Neural progenitor cell (in vitro differentiated cells): ENCODE measurements around the gene GAPT. TPM values are rescaled to one million over a fixed set of nuclear protein-coding genes. Genes with fewer than 3 reads are reported as not detected.

Source experiments
- DNase-seq: peaks from one replicate; pipeline ENCODE4 v3.0.0-alpha.2; 2016; ENCODE audit warnings: low spot score
- H2AFZ ChIP-seq: fragments of 200-600 bp; sonication (generic); replicated peaks from 2 replicates; pipeline ENCODE4 v1.6.1; 2016; ENCODE audit warnings: antibody characterized with exemption
- H3F3A ChIP-seq: fragments of 200-600 bp; sonication (generic); 2 replicates; pipeline ENCODE4 v1.6.1; 2016; ENCODE audit warnings: antibody characterized with exemption, low read depth
- H3K27ac ChIP-seq: fragments of 200-600 bp; sonication (generic); 2 replicates; pipeline ENCODE4 v1.5.1; 2016; ENCODE audit warnings: mild to moderate bottlenecking
- H3K27me3 ChIP-seq: fragments of 200-600 bp; sonication (generic); 2 replicates; pipeline ENCODE4 v1.6.1; 2016; ENCODE audit warnings: mild to moderate bottlenecking, moderate library complexity
- H3K36me3 ChIP-seq: fragments of 200-600 bp; sonication (generic); 2 replicates; pipeline ENCODE4 v1.5.1; 2016
- H3K4me1 ChIP-seq: fragments of 200-600 bp; sonication (generic); 2 replicates; pipeline ENCODE4 v1.6.1; 2016; ENCODE audit warnings: mixed run types
- H3K4me2 ChIP-seq: fragments of 200-600 bp; sonication (generic); 2 replicates; pipeline ENCODE4 v1.6.1; 2016
- H3K4me3 ChIP-seq: fragments of 200-600 bp; sonication (generic); 2 replicates; pipeline ENCODE4 v1.5.1; 2016
- H3K79me2 ChIP-seq: fragments of 200-600 bp; sonication (generic); 2 replicates; pipeline ENCODE4 v1.6.1; 2016; ENCODE audit warnings: low read depth
- H3K9ac ChIP-seq: fragments of 200-600 bp; sonication (generic); 2 replicates; pipeline ENCODE4 v1.6.1; 2016
- H3K9me3 ChIP-seq: fragments of 200-600 bp; sonication (generic); 2 replicates; pipeline ENCODE4 v1.5.1; 2016; ENCODE audit warnings: low read depth
- H4K20me1 ChIP-seq: fragments of 200-600 bp; sonication (generic); 2 replicates; pipeline ENCODE4 v1.6.1; 2016; ENCODE audit warnings: low read depth
- H3K27ac Mint-ChIP-seq: 3 replicates; pipeline ENCODE4 v1.8.0; 2021; ENCODE audit warnings: mixed read lengths
- H3K27me3 Mint-ChIP-seq: 2 replicates; pipeline ENCODE4 v1.8.0; 2022; ENCODE audit warnings: low read depth, mild to moderate bottlenecking, inconsistent platforms, moderate library complexity, mixed read lengths; ENCODE audit not compliant: insufficient read depth
- H3K36me3 Mint-ChIP-seq: 3 replicates; pipeline ENCODE4 v1.8.0; 2021; ENCODE audit warnings: mixed read lengths
- H3K4me1 Mint-ChIP-seq: 3 replicates; pipeline ENCODE4 v1.8.0; 2021; ENCODE audit warnings: mixed read lengths
- H3K4me3 Mint-ChIP-seq: 3 replicates; pipeline ENCODE4 v1.8.0; 2021; ENCODE audit warnings: mild to moderate bottlenecking, moderate library complexity, mixed read lengths
- H3K9me3 Mint-ChIP-seq: 3 replicates; pipeline ENCODE4 v1.8.0; 2020; ENCODE audit warnings: mixed read lengths
- CTCF ChIP-seq: fragments of 200-600 bp; sonication (generic); IDR thresholded peaks from 2 replicates; pipeline ENCODE4 v1.5.1; 2017; ENCODE audit warnings: antibody characterized with exemption, mild to moderate bottlenecking
- EZH2 ChIP-seq: fragments of 200-600 bp; sonication (generic); IDR thresholded peaks from 2 replicates; pipeline ENCODE4 v1.6.1; 2017; ENCODE audit warnings: antibody characterized with exemption, mild to moderate bottlenecking, moderate library complexity
- EZH2phosphoT487 ChIP-seq: fragments of 200-600 bp; sonication (generic); IDR thresholded peaks from 2 replicates; pipeline ENCODE4 v1.6.1; 2017; ENCODE audit warnings: antibody characterized with exemption
- total RNA-seq: library from RNA; depleted of rRNA; stranded (reverse); fragments of >200 nt; gene quantifications from 2 replicates; pipeline ENCODE4 v1.2.3, GENCODE V29; 2015; ENCODE audit warnings: low replicate concordance

The GAPT gene
- total RNA-seq, 1 donor from 2014 or later = not detected

DNA sequence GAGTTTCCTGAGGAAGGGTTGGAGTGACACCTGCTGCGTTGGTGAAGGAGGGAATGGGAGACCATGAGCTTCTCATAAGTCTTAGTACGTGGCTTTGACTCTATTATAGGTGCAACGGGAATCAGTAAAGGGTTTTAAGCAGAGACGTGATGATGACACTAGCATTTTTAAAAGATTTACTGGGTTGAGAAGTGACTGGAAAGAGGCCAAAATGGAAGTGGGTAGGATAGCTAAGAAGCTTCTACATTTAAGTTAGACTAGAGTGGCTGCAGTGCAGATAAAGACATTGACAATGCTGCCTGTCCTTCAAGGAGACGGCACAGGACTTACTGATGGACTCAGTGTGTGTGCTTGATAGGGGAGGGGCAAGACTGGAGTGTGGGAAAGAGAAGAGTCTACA lies 6.2 kb downstream of the GAPT start:
- Mint-ChIP-seq H3K36me3 (no peaks in the 10 kb centered on the region), H3K4me1 (no peaks in the 10 kb centered on the region), H3K27me3 (no peaks in the 10 kb centered on the region), H3K4me3 (no peak overlapping the region), H3K27ac (no peak overlapping the region), H3K9me3 (no peaks in the 10 kb centered on the region)
- H3K4me3 ChIP-seq = no peak overlapping the region
- H3K9ac ChIP-seq = no peak overlapping the region
- H3K27ac ChIP-seq = no peak overlapping the region
- H3K4me2 ChIP-seq = no peak overlapping the region
- DNase-seq = no peak
- no peaks in the 10 kb centered on the region for H3K9me3 ChIP-seq
- no peaks in the 10 kb centered on the region for H3K4me1 ChIP-seq
- no peak overlapping the region for H2AFZ ChIP-seq
- H3K79me2 ChIP-seq = no peaks in the 10 kb centered on the region
- H4K20me1 ChIP-seq = no peaks in the 10 kb centered on the region
- H3F3A ChIP-seq = no peaks in the 10 kb centered on the region
- H3K36me3 ChIP-seq = no peaks in the 10 kb centered on the region
- no peaks in the 10 kb centered on the region for H3K27me3 ChIP-seq
- TF ChIP-seq CTCF (no peak), EZH2 (no peak), EZH2phosphoT487 (no peak)

- no peak overlapping the region for H3K4me3 Mint-ChIP-seq
- H3K36me3 Mint-ChIP-seq = no peaks in the 10 kb centered on the region
- no peak for DNase-seq
- Histone ChIP-seq H4K20me1 (no peaks in the 10 kb centered on the region), H3K36me3 (no peaks in the 10 kb centered on the region), H2AFZ (no peak overlapping the region), H3K9ac (no peak overlapping the region), H3K4me2 (no peak overlapping the region), H3F3A (no peaks in the 10 kb centered on the region), H3K4me1 (no peaks in the 10 kb centered on the region), H3K9me3 (no peaks in the 10 kb centered on the region), H3K27ac (no peak overlapping the region), H3K79me2 (no peaks in the 10 kb centered on the region), H3K4me3 (no peak overlapping the region), H3K27me3 (no peaks in the 10 kb centered on the region)
- H3K27ac Mint-ChIP-seq = no peak overlapping the region
- no peaks in the 10 kb centered on the region for H3K27me3 Mint-ChIP-seq
- TF ChIP-seq EZH2phosphoT487 (no peak), EZH2 (no peak)
- H3K4me1 Mint-ChIP-seq = no peaks in the 10 kb centered on the region
- no peaks in the 10 kb centered on the region for H3K9me3 Mint-ChIP-seq
Observed at GRCh38 chr5:58497921-58498320, 6.7 kb downstream of the GAPT start.

GRCh38 chr5:58498340-58498942 lies 7.2 kb downstream of the GAPT start:
- Mint-ChIP-seq H3K9me3 (no peaks in the 10 kb centered on the region), H3K4me3 (no peak overlapping the region), H3K27me3 (no peaks in the 10 kb centered on the region), H3K36me3 (no peaks in the 10 kb centered on the region), H3K4me1 (peaks cover under 1% of the 10 kb centered on the region), H3K27ac (no peak overlapping the region)
- Histone ChIP-seq H3K4me2 (no peak overlapping the region), H3F3A (no peaks in the 10 kb centered on the region), H3K9ac (no peak overlapping the region), H4K20me1 (no peaks in the 10 kb centered on the region), H3K9me3 (no peaks in the 10 kb centered on the region), H3K79me2 (no peaks in the 10 kb centered on the region), H3K27ac (no peak overlapping the region), H3K4me3 (no peak overlapping the region), H3K4me1 (no peaks in the 10 kb centered on the region), H3K36me3 (no peaks in the 10 kb centered on the region), H2AFZ (no peak overlapping the region), H3K27me3 (no peaks in the 10 kb centered on the region)
- TF ChIP-seq EZH2 = no peak
- peak; percentile 87 for TF ChIP-seq CTCF
- DNase-seq = peak; percentile 46

DNA sequence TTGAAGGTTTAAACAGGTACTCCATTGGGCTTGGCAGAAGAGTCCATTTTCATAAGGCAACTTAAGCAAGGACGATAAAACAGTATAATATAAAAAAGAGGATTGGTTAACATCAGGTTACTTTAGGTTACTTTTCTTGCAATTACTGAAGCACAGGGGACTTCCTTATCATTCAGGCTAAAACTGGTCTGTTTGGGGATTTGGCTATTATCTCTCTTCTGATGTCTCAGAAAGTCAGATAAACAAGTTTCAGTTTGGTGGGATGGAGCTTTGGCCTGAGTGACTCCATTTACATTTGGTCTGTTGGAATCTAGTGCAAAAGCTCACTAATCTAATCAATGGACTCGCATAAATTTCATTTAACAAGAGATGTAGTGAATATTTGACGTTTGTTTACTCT lies 8.0 kb downstream of the GAPT start:
- no peaks in the 10 kb centered on the region for H3K36me3 ChIP-seq

More for the DNA sequence above, 8.0 kb downstream of the GAPT start:
- TF ChIP-seq EZH2phosphoT487 (no peak), CTCF (no peak), EZH2 (no peak)
- H4K20me1 ChIP-seq = no peaks in the 10 kb centered on the region
- no peaks in the 10 kb centered on the region for H3K36me3 Mint-ChIP-seq
- H3K27ac ChIP-seq = no peak overlapping the region
- H2AFZ ChIP-seq = no peak overlapping the region
- no peak overlapping the region for H3K27ac Mint-ChIP-seq
- peaks cover 3% of the 10 kb centered on the region for H3K4me1 Mint-ChIP-seq
- H3K9me3 Mint-ChIP-seq = no peaks in the 10 kb centered on the region
- no peaks in the 10 kb centered on the region for H3K27me3 Mint-ChIP-seq
- no peak overlapping the region for H3K9ac ChIP-seq
- DNase-seq = no peak
- H3K4me3 ChIP-seq = no peak overlapping the region
- H3K79me2 ChIP-seq = no peaks in the 10 kb centered on the region
- no peaks in the 10 kb centered on the region for H3F3A ChIP-seq
- no peaks in the 10 kb centered on the region for H3K9me3 ChIP-seq
- H3K27me3 ChIP-seq = no peaks in the 10 kb centered on the region
- no peaks in the 10 kb centered on the region for H3K4me1 ChIP-seq
- no peak overlapping the region for H3K4me2 ChIP-seq
- H3K4me3 Mint-ChIP-seq = no peak overlapping the region
